Measurements from ENCODE around the gene TASOR2.

Gene TASOR2

DNA sequence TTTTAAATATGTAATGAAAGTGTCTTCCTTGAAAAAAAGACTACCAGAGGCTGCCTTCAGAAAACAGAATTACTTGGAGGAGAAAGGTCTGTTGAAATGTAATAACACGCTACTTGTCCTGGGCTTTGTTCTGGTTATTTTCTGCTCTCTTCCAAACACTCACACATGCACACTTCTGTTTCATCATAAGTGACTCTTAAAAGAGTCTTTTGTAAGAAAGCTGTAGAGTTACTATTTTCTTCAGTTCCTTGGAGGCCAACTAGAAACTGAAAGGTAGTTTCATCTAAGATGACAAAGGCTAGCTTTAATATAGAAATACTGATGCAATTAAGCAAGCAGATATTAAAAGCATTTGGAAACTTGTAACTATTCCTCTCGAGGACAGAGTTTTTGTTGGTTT lies 39.1 kb downstream of the TASOR2 start:
- Histone ChIP-seq H3K9me3 (ENCODE audit: severe bottlenecking) (no peaks in the 10 kb centered on the region), H3K27ac (ENCODE audit: poor library complexity, severe bottlenecking) (no peak overlapping the region), H3K36me3 (ENCODE audit: low read depth) (peaks cover 54% of the 10 kb centered on the region), H3K27me3 (ENCODE audit: insufficient read depth, poor library complexity, severe bottlenecking) (no peaks in the 10 kb centered on the region), H3K4me1 (ENCODE audit: insufficient read depth, poor library complexity, severe bottlenecking) (peaks cover 9% of the 10 kb centered on the region), H3K4me3 (ENCODE audit: severe bottlenecking) (no peak overlapping the region)
- DNase-seq (ENCODE audit: low spot score) (no peak), ATAC-seq (ENCODE audit: low read depth) (no peak)
- TF ChIP-seq, protein P1, sequence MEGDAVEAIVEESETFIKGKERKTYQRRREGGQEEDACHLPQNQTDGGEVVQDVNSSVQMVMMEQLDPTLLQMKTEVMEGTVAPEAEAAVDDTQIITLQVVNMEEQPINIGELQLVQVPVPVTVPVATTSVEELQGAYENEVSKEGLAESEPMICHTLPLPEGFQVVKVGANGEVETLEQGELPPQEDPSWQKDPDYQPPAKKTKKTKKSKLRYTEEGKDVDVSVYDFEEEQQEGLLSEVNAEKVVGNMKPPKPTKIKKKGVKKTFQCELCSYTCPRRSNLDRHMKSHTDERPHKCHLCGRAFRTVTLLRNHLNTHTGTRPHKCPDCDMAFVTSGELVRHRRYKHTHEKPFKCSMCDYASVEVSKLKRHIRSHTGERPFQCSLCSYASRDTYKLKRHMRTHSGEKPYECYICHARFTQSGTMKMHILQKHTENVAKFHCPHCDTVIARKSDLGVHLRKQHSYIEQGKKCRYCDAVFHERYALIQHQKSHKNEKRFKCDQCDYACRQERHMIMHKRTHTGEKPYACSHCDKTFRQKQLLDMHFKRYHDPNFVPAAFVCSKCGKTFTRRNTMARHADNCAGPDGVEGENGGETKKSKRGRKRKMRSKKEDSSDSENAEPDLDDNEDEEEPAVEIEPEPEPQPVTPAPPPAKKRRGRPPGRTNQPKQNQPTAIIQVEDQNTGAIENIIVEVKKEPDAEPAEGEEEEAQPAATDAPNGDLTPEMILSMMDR (IDR thresholded peaks at IDR 0.05; ENCODE audit: poor library complexity, severe bottlenecking): no peak

DNA sequence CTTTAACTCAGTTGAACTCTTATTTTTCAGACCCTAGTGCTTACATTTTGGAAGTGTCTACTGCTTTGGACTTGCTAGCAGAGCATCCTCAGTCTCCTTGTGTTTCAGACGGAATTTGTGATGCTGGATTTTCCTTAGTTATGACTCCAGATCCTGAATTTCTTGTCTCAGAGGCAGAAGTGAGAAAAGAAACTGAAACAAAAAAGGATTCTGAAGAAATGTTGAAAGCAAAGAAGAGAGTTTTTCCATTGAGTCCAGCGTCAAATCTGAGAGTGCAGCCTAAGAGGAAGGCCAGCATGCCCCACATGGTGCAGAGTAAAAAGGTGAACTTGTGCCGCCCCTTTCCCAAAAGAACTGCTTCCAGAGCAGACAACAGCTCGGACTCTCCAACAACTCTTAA lies 46.1 kb downstream of the TASOR2 start:
- Histone ChIP-seq H3K27me3 (ENCODE audit: insufficient read depth, poor library complexity, severe bottlenecking) (no peaks in the 10 kb centered on the region), H3K27ac (ENCODE audit: poor library complexity, severe bottlenecking) (no peak overlapping the region), H3K9me3 (ENCODE audit: severe bottlenecking) (no peaks in the 10 kb centered on the region), H3K4me3 (ENCODE audit: severe bottlenecking) (no peak overlapping the region), H3K4me1 (ENCODE audit: insufficient read depth, poor library complexity, severe bottlenecking) (no peaks in the 10 kb centered on the region), H3K36me3 (ENCODE audit: low read depth) (peaks cover 59% of the 10 kb centered on the region)
- DNase-seq (ENCODE audit: low spot score) (no peak), ATAC-seq (ENCODE audit: low read depth) (no peak)
- TF ChIP-seq, protein P1 (IDR thresholded peaks at IDR 0.05; ENCODE audit: poor library complexity, severe bottlenecking): no peak

DNA sequence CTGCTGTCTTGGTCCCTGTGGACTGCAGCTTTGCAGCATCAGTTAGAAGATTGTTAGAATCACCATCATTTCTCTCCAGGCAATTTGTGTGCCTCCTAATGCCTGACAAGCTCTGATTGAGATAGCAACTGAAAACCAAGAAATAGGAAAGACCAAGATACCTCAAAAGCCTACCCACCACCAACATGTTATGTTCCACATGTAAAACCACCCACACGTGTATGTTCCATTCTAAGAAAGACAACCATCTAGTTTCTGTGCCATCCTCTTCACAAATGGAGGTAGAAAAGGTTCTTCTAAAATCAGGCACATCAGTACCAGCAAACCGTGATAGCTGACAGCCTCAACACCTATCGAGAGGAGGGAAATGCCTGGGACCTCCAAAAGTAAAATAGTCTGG lies 46.9 kb downstream of the TASOR2 start:
- Histone ChIP-seq H3K27ac (ENCODE audit: poor library complexity, severe bottlenecking) (no peak overlapping the region), H3K27me3 (ENCODE audit: insufficient read depth, poor library complexity, severe bottlenecking) (no peaks in the 10 kb centered on the region), H3K36me3 (ENCODE audit: low read depth) (peaks cover 54% of the 10 kb centered on the region), H3K4me1 (ENCODE audit: insufficient read depth, poor library complexity, severe bottlenecking) (no peaks in the 10 kb centered on the region), H3K9me3 (ENCODE audit: severe bottlenecking) (no peaks in the 10 kb centered on the region), H3K4me3 (ENCODE audit: severe bottlenecking) (no peak overlapping the region)
- TF ChIP-seq, protein P1 (IDR thresholded peaks at IDR 0.05; ENCODE audit: poor library complexity, severe bottlenecking): no peak
- ATAC-seq (ENCODE audit: low read depth): no peak
- no peak for DNase-seq (ENCODE audit: low spot score)

DNA sequence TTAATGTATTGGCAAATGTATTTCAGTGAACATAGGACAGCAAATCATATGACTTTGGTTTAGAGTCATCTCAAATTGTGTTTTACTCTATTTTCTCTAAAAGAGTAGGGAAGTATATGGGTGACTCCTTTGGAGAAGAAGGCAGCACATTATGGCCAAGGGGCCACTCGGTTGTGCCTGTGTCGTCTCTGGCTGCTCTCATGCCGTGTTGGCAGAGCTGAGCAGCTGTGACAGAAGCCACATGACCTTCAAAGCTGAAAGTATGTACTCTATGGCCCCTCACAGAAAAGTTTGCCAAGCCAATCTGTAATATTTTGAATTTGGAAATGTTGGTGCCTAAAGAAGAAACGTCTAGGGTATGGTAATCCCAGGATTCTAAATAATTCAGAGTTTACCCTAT lies 47.5 kb downstream of the TASOR2 start:
- no peaks in the 10 kb centered on the region for H3K9me3 ChIP-seq (ENCODE audit: severe bottlenecking)
- H3K4me1 ChIP-seq (ENCODE audit: insufficient read depth, poor library complexity, severe bottlenecking): no peaks in the 10 kb centered on the region
- ATAC-seq (ENCODE audit: low read depth) (no peak), DNase-seq (ENCODE audit: low spot score) (no peak)
- TF ChIP-seq, protein P1 (IDR thresholded peaks at IDR 0.05; ENCODE audit: poor library complexity, severe bottlenecking): no peak
- H3K27ac ChIP-seq (ENCODE audit: poor library complexity, severe bottlenecking): no peak overlapping the region
- no peak overlapping the region for H3K4me3 ChIP-seq (ENCODE audit: severe bottlenecking)
- no peaks in the 10 kb centered on the region for H3K27me3 ChIP-seq (ENCODE audit: insufficient read depth, poor library complexity, severe bottlenecking)
- peaks cover 48% of the 10 kb centered on the region for H3K36me3 ChIP-seq (ENCODE audit: low read depth)

Data from RWPE2 (cell line).